Stomach (tissue), 4 donors: ENCODE results near the gene OPCML.

Source experiments
- CTCF ChIP-seq, 7 experiments: fragments of 450-650 bp in 4 of 7; fragments of 200-600 bp in 3 of 7; sonication (generic) in 3 of 7; IDR thresholded peaks; one replicate each; pipeline ENCODE4 v1.5.1; 2016 to 2019; ENCODE audit warnings: antibody characterized with exemption in 7 of 7, control low read depth in 2 of 7, mild to moderate bottlenecking in 1 of 7
- POLR2A ChIP-seq, 4 donors: fragments of 450-650 bp; IDR thresholded peaks; one replicate each; pipeline ENCODE4 v1.6.1; 2016; ENCODE audit warnings: antibody characterized with exemption in 4 of 4, control low read depth in 2 of 4, mild to moderate bottlenecking in 1 of 4, moderate library complexity in 1 of 4

- TF ChIP-seq CTCF (IDR thresholded peaks at IDR 0.05): no peak
- no peak for TF ChIP-seq POLR2A (IDR thresholded peaks at IDR 0.05)
Observed at GRCh38 chr11:133504906-133505305, 27.4 kb downstream of the OPCML start.
